Measurements from ENCODE around the gene KCNK10. TPM values are rescaled to one million over a fixed set of nuclear protein-coding genes. Genes with fewer than 3 reads are reported as not detected.

The KCNK10 gene
- total RNA-seq, 2 donors from 2014 or later = 4.9 TPM; not detected in 1

GRCh38 chr14:88234442-88234841 lies 88.6 kb downstream of the KCNK10 start:
- Histone ChIP-seq H3K4me3 (no peak overlapping the region), H3K27me3 (replicated peaks; ENCODE audit: insufficient read depth) (no peaks in the 10 kb centered on the region), H3K27ac (no peak overlapping the region), H3K36me3 (no peaks in the 10 kb centered on the region), H3K9me3 (no peaks in the 10 kb centered on the region), H3K4me1 (replicated peaks) (no peaks in the 10 kb centered on the region)
- intact Hi-C loops (cut with DNase I) = no loop called here
- TF ChIP-seq POLR2A (IDR thresholded peaks at IDR 0.05) = no peak
- no peak for TF ChIP-seq POLR2AphosphoS5 (IDR thresholded peaks at IDR 0.05)
- no peak for TF ChIP-seq CTCF (IDR thresholded peaks at IDR 0.05)
- WGBS = 86% methylated on average over 4 of the region's 4 CpGs
- DNase-seq (ENCODE audit: low spot score) = no peak

- intact Hi-C loops (cut with DNase I) = no loop called here
- no peaks in the 10 kb centered on the region for H3K4me1 ChIP-seq (replicated peaks)
- no peak overlapping the region for H3K4me3 ChIP-seq
- H3K27me3 ChIP-seq (replicated peaks; ENCODE audit: insufficient read depth) = no peaks in the 10 kb centered on the region
- H3K27ac ChIP-seq = no peak overlapping the region
- 72% methylated on average over 5 of the region's 5 CpGs for whole genome bisulfite sequencing
- no peak for DNase-seq (ENCODE audit: low spot score)
- H3K36me3 ChIP-seq = no peaks in the 10 kb centered on the region
- H3K9me3 ChIP-seq = no peaks in the 10 kb centered on the region
- TF ChIP-seq POLR2AphosphoS5 (IDR thresholded peaks at IDR 0.05) (no peak), CTCF (IDR thresholded peaks at IDR 0.05) (no peak), POLR2A (IDR thresholded peaks at IDR 0.05) (no peak)
Measured at GRCh38 chr14:88233915-88234314, 89.2 kb downstream of the KCNK10 start.

- no peak for TF ChIP-seq POLR2AphosphoS5 (IDR thresholded peaks at IDR 0.05)
- TF ChIP-seq POLR2A (IDR thresholded peaks at IDR 0.05) = no peak
- Histone ChIP-seq H3K4me3 (no peak overlapping the region), H3K9me3 (no peaks in the 10 kb centered on the region), H3K27ac (no peak overlapping the region), H3K36me3 (no peaks in the 10 kb centered on the region), H3K27me3 (replicated peaks; ENCODE audit: insufficient read depth) (no peaks in the 10 kb centered on the region), H3K4me1 (replicated peaks) (no peaks in the 10 kb centered on the region)
- no peak for DNase-seq (ENCODE audit: low spot score)
- 86% methylated on average over 3 of the region's 3 CpGs for WGBS
- intact Hi-C loops (cut with DNase I) = no loop called here
Measured at GRCh38 chr14:88232771-88233170, 90.3 kb downstream of the KCNK10 start.

- 23% methylated on average over 5 of the region's 5 CpGs for WGBS
- TF ChIP-seq POLR2AphosphoS5 (IDR thresholded peaks at IDR 0.05) = no peak
- TF ChIP-seq POLR2A (IDR thresholded peaks at IDR 0.05) = no peak
- TF ChIP-seq CTCF (IDR thresholded peaks at IDR 0.05) = no peak
- Histone ChIP-seq H3K9me3 (no peaks in the 10 kb centered on the region), H3K27ac (no peak overlapping the region), H3K4me3 (no peak overlapping the region), H3K27me3 (replicated peaks; ENCODE audit: insufficient read depth) (no peaks in the 10 kb centered on the region), H3K36me3 (no peaks in the 10 kb centered on the region), H3K4me1 (replicated peaks) (no peaks in the 10 kb centered on the region)
- DNase-seq (ENCODE audit: low spot score) = no peak
- intact Hi-C loops (cut with DNase I) = no loop called here
Measured at GRCh38 chr14:88231603-88232002, 91.5 kb downstream of the KCNK10 start.

- H3K9me3 ChIP-seq = no peaks in the 10 kb centered on the region
- no peaks in the 10 kb centered on the region for H3K27me3 ChIP-seq (replicated peaks; ENCODE audit: insufficient read depth)
- 100% methylated on average over 1 of the region's 1 CpG for WGBS
- no peaks in the 10 kb centered on the region for H3K36me3 ChIP-seq
- TF ChIP-seq POLR2AphosphoS5 (IDR thresholded peaks at IDR 0.05) (no peak), CTCF (IDR thresholded peaks at IDR 0.05) (no peak), POLR2A (IDR thresholded peaks at IDR 0.05) (no peak)
- DNase-seq (ENCODE audit: low spot score) = no peak
- H3K4me3 ChIP-seq = no peak overlapping the region
- no peak overlapping the region for H3K27ac ChIP-seq
- intact Hi-C loops (cut with DNase I) = no loop called here
- no peaks in the 10 kb centered on the region for H3K4me1 ChIP-seq (replicated peaks)
Measured at GRCh38 chr14:88229428-88229827, 93.6 kb downstream of the KCNK10 start.
